MM.1S (cell line): ENCODE data around the gene FEM1C.

ENCODE experiments used
- DNase-seq: peaks from one replicate; pipeline ENCODE4 v3.0.0-alpha.2; 2015
- H2AFZ ChIP-seq: fragments of 300-600 bp; sonication (generic); 2 replicates; pipeline ENCODE4 v1.6.0; 2016; ENCODE audit warnings: antibody characterized with exemption, low read length
- H3F3A ChIP-seq: fragments of 300-600 bp; sonication (generic); 2 replicates; pipeline ENCODE4 v1.6.1; 2016; ENCODE audit warnings: mild to moderate bottlenecking, antibody characterized with exemption, low read length, moderate library complexity, mixed read lengths; ENCODE audit not compliant: insufficient read depth
- H3K27ac ChIP-seq: fragments of 300-600 bp; sonication (generic); 2 replicates; pipeline ENCODE4 v1.5.1; 2016; ENCODE audit warnings: mild to moderate bottlenecking, low read length
- H3K27me3 ChIP-seq: fragments of 300-600 bp; sonication (generic); replicated peaks from 2 replicates; pipeline ENCODE4 v1.6.0; 2016; ENCODE audit warnings: low read length; ENCODE audit not compliant: insufficient read depth
- H3K36me3 ChIP-seq: fragments of 300-600 bp; sonication (generic); replicated peaks from 2 replicates; pipeline ENCODE4 v1.6.1; 2016; ENCODE audit warnings: mild to moderate bottlenecking, low read length, mixed read lengths; ENCODE audit not compliant: insufficient read depth
- H3K4me1 ChIP-seq: fragments of 300-600 bp; sonication (generic); 2 replicates; pipeline ENCODE4 v1.6.1; 2016; ENCODE audit warnings: low read length, mixed read lengths
- H3K4me2 ChIP-seq: fragments of 300-600 bp; sonication (generic); 2 replicates; pipeline ENCODE4 v1.6.0; 2016; ENCODE audit warnings: low read depth, low read length
- H3K4me3 ChIP-seq: fragments of 300-600 bp; sonication (generic); 2 replicates; pipeline ENCODE4 v1.5.1; 2016; ENCODE audit warnings: low read length, mixed read lengths
- H3K79me2 ChIP-seq: fragments of 300-600 bp; sonication (generic); 2 replicates; pipeline ENCODE4 v1.6.1; 2016; ENCODE audit warnings: mixed run types, low read length, mixed read lengths
- H3K9ac ChIP-seq: fragments of 300-600 bp; sonication (generic); 2 replicates; pipeline ENCODE4 v1.6.1; 2016; ENCODE audit warnings: low read length, mixed read lengths
- H3K9me2 ChIP-seq: fragments of 300-600 bp; sonication (generic); replicated peaks from 2 replicates; pipeline ENCODE4 v1.6.1; 2016; ENCODE audit warnings: mild to moderate bottlenecking, low read length, mixed read lengths; ENCODE audit not compliant: insufficient read depth
- H3K9me3 ChIP-seq: fragments of 300-600 bp; sonication (generic); replicated peaks from 2 replicates; pipeline ENCODE4 v1.6.1; 2016; ENCODE audit warnings: mild to moderate bottlenecking, low read length, mixed read lengths; ENCODE audit not compliant: insufficient read depth
- H4K20me1 ChIP-seq: fragments of 300-600 bp; sonication (generic); 2 replicates; pipeline ENCODE4 v1.6.1; 2016; ENCODE audit warnings: mild to moderate bottlenecking, low read length, moderate library complexity, mixed read lengths; ENCODE audit not compliant: insufficient read depth
- CTCF ChIP-seq: fragments of 300-600 bp; sonication (generic); IDR thresholded peaks from 2 replicates; pipeline ENCODE4 v1.5.1; 2016; ENCODE audit warnings: antibody characterized with exemption, low read length, mixed read lengths
- EZH2 ChIP-seq: fragments of 300-600 bp; sonication (generic); optimal IDR thresholded peaks from 2 replicates; pipeline ENCODE3; 2017; ENCODE audit warnings: low read depth, mild to moderate bottlenecking, antibody characterized with exemption, low read length, mixed read lengths
- EZH2phosphoT487 ChIP-seq: fragments of 300-600 bp; sonication (generic); IDR thresholded peaks from 2 replicates; pipeline ENCODE4 v1.6.1; 2018; ENCODE audit warnings: antibody characterized with exemption, low read length

Gene FEM1C

GRCh38 chr5:115555084-115555633 lies 10.6 kb upstream of the FEM1C start:
- DNase-seq, result no peak
- no peaks in the 10 kb centered on the region for H3K9me3 ChIP-seq
- no peaks in the 10 kb centered on the region for H3F3A ChIP-seq
- TF ChIP-seq EZH2 (no peak), EZH2phosphoT487 (no peak), CTCF (no peak)
- no peaks in the 10 kb centered on the region for H3K27me3 ChIP-seq
- H3K36me3 ChIP-seq, result no peaks in the 10 kb centered on the region
- H3K9me2 ChIP-seq, result no peaks in the 10 kb centered on the region
- H2AFZ ChIP-seq, result no peak overlapping the region
- H3K4me1 ChIP-seq, result no peaks in the 10 kb centered on the region
- no peak overlapping the region for H3K4me3 ChIP-seq
- no peaks in the 10 kb centered on the region for H3K79me2 ChIP-seq
- H3K9ac ChIP-seq, result no peak overlapping the region
- no peak overlapping the region for H3K4me2 ChIP-seq
- no peaks in the 10 kb centered on the region for H4K20me1 ChIP-seq
- no peak overlapping the region for H3K27ac ChIP-seq

GRCh38 chr5:115553082-115553481 lies 8.5 kb upstream of the FEM1C start:
- TF ChIP-seq EZH2 (no peak), EZH2phosphoT487 (no peak), CTCF (no peak)
- no peaks in the 10 kb centered on the region for H3K27me3 ChIP-seq
- no peaks in the 10 kb centered on the region for H3K36me3 ChIP-seq
- H3K4me2 ChIP-seq, result no peak overlapping the region
- no peak overlapping the region for H3K4me3 ChIP-seq
- H3K9ac ChIP-seq, result no peak overlapping the region
- H3F3A ChIP-seq, result no peaks in the 10 kb centered on the region
- H4K20me1 ChIP-seq, result no peaks in the 10 kb centered on the region
- H3K79me2 ChIP-seq, result no peaks in the 10 kb centered on the region
- H3K9me2 ChIP-seq, result no peaks in the 10 kb centered on the region
- no peak for DNase-seq
- no peak overlapping the region for H3K27ac ChIP-seq
- H3K9me3 ChIP-seq, result no peaks in the 10 kb centered on the region
- H2AFZ ChIP-seq, result no peak overlapping the region
- H3K4me1 ChIP-seq, result no peaks in the 10 kb centered on the region

GRCh38 chr5:115551415-115551814 lies 6.8 kb upstream of the FEM1C start:
- H3K27ac ChIP-seq, result no peak overlapping the region
- TF ChIP-seq EZH2, result no peak
- TF ChIP-seq CTCF, result no peak
- no peak for TF ChIP-seq EZH2phosphoT487
- no peaks in the 10 kb centered on the region for H3K27me3 ChIP-seq
- H3K4me3 ChIP-seq, result no peak overlapping the region
- no peaks in the 10 kb centered on the region for H3K79me2 ChIP-seq
- no peaks in the 10 kb centered on the region for H3K36me3 ChIP-seq
- no peak for DNase-seq
- no peak overlapping the region for H3K4me2 ChIP-seq
- no peaks in the 10 kb centered on the region for H3K9me2 ChIP-seq
- no peaks in the 10 kb centered on the region for H4K20me1 ChIP-seq
- no peak overlapping the region for H3K9ac ChIP-seq
- no peaks in the 10 kb centered on the region for H3K4me1 ChIP-seq
- no peaks in the 10 kb centered on the region for H3K9me3 ChIP-seq
- no peaks in the 10 kb centered on the region for H3F3A ChIP-seq
- no peak overlapping the region for H2AFZ ChIP-seq
